GM12878 (cell line): ENCODE measurements around the gene KCNAB3. TPM values are rescaled to one million over a fixed set of nuclear protein-coding genes. Genes with fewer than 3 reads are reported as not detected.
"Not testable (repeated sequence)": the region's sequence is repeated elsewhere in the genome, so short reads cannot be mapped to it uniquely, and the experiment has no call there.

Experiments used
- ATAC-seq: fragments of 200-7000 bp; cut with Tn5 transposase; 3 replicates; pipeline ENCODE4 v1.9.1; 2020; ENCODE audit warnings: mild to moderate bottlenecking, moderate library complexity
- BruUV-seq: library from RNA; stranded (reverse); fragments of 400-500 nt; replicated peaks from 2 replicates; lab custom pipeline; 2021; lab: Mats Ljungman, UMichigan
- CTCF ChIA-PET: fragments of 300-600 bp; sonication (Branson Sonifier 250); formaldehyde crosslinking; extraction: SDS; loops from one replicate; lab custom pipeline; 2021; ENCODE audit warnings: inconsistent platforms; lab: Yijun Ruan, JAX
- POLR2A ChIA-PET: fragments of 350-600 bp; formaldehyde crosslinking; extraction: SDS; loops from one replicate; lab custom pipeline; 2021; ENCODE audit warnings: inconsistent platforms; lab: Charles Lee
- RAD21 ChIA-PET: fragments of 300-600 bp; sonication (Branson Sonifier 250); formaldehyde crosslinking; loops from one replicate; lab custom pipeline; 2023; ENCODE audit warnings: antibody characterized with exemption; ENCODE audit not compliant: unreplicated experiment; lab: Charles Lee
- SMC1A ChIA-PET: fragments of 300-600 bp; sonication (Branson Sonifier 250); formaldehyde crosslinking; loops from one replicate; lab custom pipeline; 2023; ENCODE audit not compliant: unreplicated experiment, uncharacterized antibody; lab: Charles Lee
- DNase-seq: peaks from one replicate; pipeline ENCODE4 v3.0.0-alpha.2; 2011; ENCODE audit warnings: low read depth, low spot score
- FAIRE-seq: peaks from 3 replicates; lab custom pipeline; 2011; peaks lifted over from hg19 to GRCh38; lab: Jason Lieb, UNC
- H2AFZ ChIP-seq: 2 replicates; pipeline ENCODE4 v1.6.0; 2011; ENCODE audit warnings: low read depth, low read length, control low read depth; ENCODE audit not compliant: control insufficient read depth
- H3K27ac ChIP-seq: 2 replicates; pipeline ENCODE4 v1.5.1; 2011; ENCODE audit warnings: control low read depth; ENCODE audit not compliant: control insufficient read depth, insufficient read depth
- H3K27me3 ChIP-seq, 2 experiments: replicated peaks in 1 of 2; 2 replicates each; pipeline versions ENCODE4 v1.6.0 to v1.6.1; 2011; ENCODE audit warnings: low read length in 1 of 2; ENCODE audit not compliant: control insufficient read depth in 2 of 2, insufficient read depth in 2 of 2
- H3K36me3 ChIP-seq, 2 experiments: 2 replicates each; pipeline ENCODE4 v1.5.1; 2011; ENCODE audit warnings: low read length in 1 of 2; ENCODE audit not compliant: control insufficient read depth in 2 of 2, insufficient read depth in 2 of 2
- H3K4me1 ChIP-seq: 2 replicates; pipeline ENCODE4 v1.6.1; 2011; ENCODE audit warnings: mild to moderate bottlenecking, low read length, moderate library complexity, mixed read lengths; ENCODE audit not compliant: control insufficient read depth, insufficient read depth
- H3K4me2 ChIP-seq: 2 replicates; pipeline ENCODE4 v1.6.0; 2011; ENCODE audit warnings: control low read depth; ENCODE audit not compliant: control insufficient read depth, insufficient read depth
- H3K4me3 ChIP-seq: fragments of 200-600 bp; sonication (generic); 2 replicates; pipeline ENCODE4 v1.5.1; 2016
- H3K79me2 ChIP-seq: 2 replicates; pipeline ENCODE4 v1.6.0; 2011; ENCODE audit warnings: low read length; ENCODE audit not compliant: control insufficient read depth, insufficient read depth
- H3K9ac ChIP-seq: 2 replicates; pipeline ENCODE4 v1.8.0; 2011; ENCODE audit warnings: low read length, control low read depth, mixed read lengths; ENCODE audit not compliant: control insufficient read depth, insufficient read depth
- H3K9me3 ChIP-seq: replicated peaks from 3 replicates; pipeline ENCODE4 v1.5.1; 2011; ENCODE audit warnings: mild to moderate bottlenecking, low read length; ENCODE audit not compliant: control insufficient read depth, insufficient read depth
- H4K20me1 ChIP-seq: 2 replicates; pipeline ENCODE4 v1.6.0; 2011; ENCODE audit not compliant: control insufficient read depth, insufficient read depth
- SREBF1 ChIP-seq: IDR thresholded peaks from 2 replicates; pipeline ENCODE4 v1.6.1; 2012; ENCODE audit warnings: mild to moderate bottlenecking, low read length
- ZBTB4 ChIP-seq: fragments of 450-650 bp; formaldehyde crosslinking; IDR thresholded peaks from 2 replicates; pipeline ENCODE4 v1.4.0; 2022; ENCODE audit warnings: mild to moderate bottlenecking, moderate library complexity
- WGBS: methylation state at CpG from one replicate; pipeline ENCODE4 v1.1.6; 2016; ENCODE audit warnings: low lambda C conversion rate; ENCODE audit not compliant: insufficient replicate concordance, insufficient coverage; ENCODE audit errors: missing lambda C conversion rate; 5-methylcytosine and 5-hydroxymethylcytosine counted together
- in situ Hi-C: fragments of 300-500 bp; cut with MboI; formaldehyde crosslinking; loops from 9 replicates; pipeline ENCODE4 v1.14.3; 2018; ENCODE audit warnings: mixed read lengths
- intact Hi-C: fragments of 100-400 bp; cut with micrococcal nuclease; formaldehyde crosslinking; loops from one replicate; pipeline ENCODE4 v1.14.2; 2022; ENCODE audit not compliant: unreplicated experiment
- polyA plus RNA-seq, 11 experiments: library from polyadenylated mRNA; depleted of rRNA in 4 of 11; unstranded in 6 of 11; stranded (reverse) in 5 of 11; fragments of >200 nt; fragmentation: Nextera tagmentation in 4 of 11; fragmentation: Illumina TruSeq in 1 of 11; extraction: Ambion mirVana in 4 of 11; extraction: Trizol in 1 of 11; gene quantifications; 1 replicate in 1 of 11; 2 replicates in 10 of 11; pipeline versions ENCODE4 v1.2.1 to v1.2.3, GENCODE V29; 2011 to 2016; ENCODE audit warnings: inconsistent platforms in 2 of 11, missing spikeins in 2 of 11, low read depth in 1 of 11
- total RNA-seq, 4 experiments: library from RNA; depleted of rRNA in 3 of 4; stranded (reverse); fragments of >200 nt in 3 of 4; fragmentation: Illumina TruSeq in 1 of 4; extraction: Trizol in 1 of 4; gene quantifications; 2 replicates each; pipeline versions ENCODE4 v1.2.1 to v1.2.3, GENCODE V29; 2013 to 2021

KCNAB3 gene
- total and polyA plus RNA-seq, 10 of the 15 experiments (the other 5 are each of a cell fraction or from before 2014, with no cell fraction given), result 0.22 to 7.9 (median 1.8) TPM

- TF ChIP-seq ZBTB4 (no peak), SREBF1 (no peak)
Observed at GRCh38 chr17:7955414-7956227, 26.0 kb upstream of the KCNAB3 start (continued).

DNA sequence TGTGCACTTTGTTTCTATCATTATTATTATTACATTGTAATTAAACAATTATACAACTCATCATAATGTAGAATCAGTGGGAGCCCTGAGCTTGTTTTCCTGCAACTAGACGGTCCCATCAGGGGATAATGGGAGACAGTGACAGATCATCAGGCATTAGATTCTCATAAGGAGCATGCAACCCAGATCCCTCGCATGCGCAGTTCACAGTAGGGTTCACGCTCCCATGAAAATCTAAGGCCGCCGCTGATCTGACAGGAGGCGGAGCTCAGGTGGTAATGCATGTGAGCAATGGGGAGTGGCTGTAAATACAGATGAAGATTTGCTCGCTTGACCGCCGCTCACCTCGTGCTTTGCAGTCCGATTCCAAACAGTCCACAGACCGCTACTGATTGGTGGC, 23.6 kb upstream of the KCNAB3 start:
- intact Hi-C loops, result not testable (repeated sequence)

More for the DNA sequence above, 23.6 kb upstream of the KCNAB3 start:
- H3K36me3 ChIP-seq, BruUV-seq, in situ Hi-C loops, H3K4me2 ChIP-seq, H3K4me3 ChIP-seq, H3K9ac ChIP-seq, H3K9me3 ChIP-seq, H4K20me1 ChIP-seq, ATAC-seq, H3K27me3 ChIP-seq, H3K27ac ChIP-seq, FAIRE-seq, H3K79me2 ChIP-seq, H2AFZ ChIP-seq, DNase-seq: not testable (repeated sequence)
- 97% methylated on average over 13 of the region's 13 CpGs for WGBS
- RAD21 ChIA-PET, result interaction anchor here (1.5 kb wide), 1 partner anchor 9 kb away, joined by 3 read pairs; no protein-coding TSS in a partner anchor
- CTCF ChIA-PET, result interaction anchor here (0.7 to 1.8 kb wide), 5 partner anchors 20 to 127 kb away, joined by 3 to 4 read pairs (median 4); partner anchors contain the start of genes CNTROB, RNF227 and TRAPPC1
- POLR2A ChIA-PET, result interaction anchor here (2.4 kb wide), 1 partner anchor 20 kb away, joined by 12 read pairs; the partner anchor contains the start of genes CNTROB and TRAPPC1
- H3K4me1 ChIP-seq, result peaks cover 12% of the 10 kb centered on the region
- SMC1A ChIA-PET, result interaction anchor here (0.9 to 1.5 kb wide), 3 partner anchors 37 to 93 kb away, joined by 3 to 4 read pairs (median 3); no protein-coding TSS in a partner anchor
